Stimulated activated CD4-positive, alpha-beta T cell treated with anti-CD3 and anti-CD28 coated beads, Interleukin-1b, Interleukin-23, amount 100 ng/mL, for 1 hour (primary cell): ENCODE data around the gene WDR90.
A peak's percentile ranks its signal among the peaks of the same experiment; 100 is the strongest.

Experiments
- DNase-seq, 2 donors: peaks; one replicate each; pipeline ENCODE4 v3.0.0-alpha.2; 2020; ENCODE audit warnings: low read depth in 2 of 2

Gene WDR90

DNA sequence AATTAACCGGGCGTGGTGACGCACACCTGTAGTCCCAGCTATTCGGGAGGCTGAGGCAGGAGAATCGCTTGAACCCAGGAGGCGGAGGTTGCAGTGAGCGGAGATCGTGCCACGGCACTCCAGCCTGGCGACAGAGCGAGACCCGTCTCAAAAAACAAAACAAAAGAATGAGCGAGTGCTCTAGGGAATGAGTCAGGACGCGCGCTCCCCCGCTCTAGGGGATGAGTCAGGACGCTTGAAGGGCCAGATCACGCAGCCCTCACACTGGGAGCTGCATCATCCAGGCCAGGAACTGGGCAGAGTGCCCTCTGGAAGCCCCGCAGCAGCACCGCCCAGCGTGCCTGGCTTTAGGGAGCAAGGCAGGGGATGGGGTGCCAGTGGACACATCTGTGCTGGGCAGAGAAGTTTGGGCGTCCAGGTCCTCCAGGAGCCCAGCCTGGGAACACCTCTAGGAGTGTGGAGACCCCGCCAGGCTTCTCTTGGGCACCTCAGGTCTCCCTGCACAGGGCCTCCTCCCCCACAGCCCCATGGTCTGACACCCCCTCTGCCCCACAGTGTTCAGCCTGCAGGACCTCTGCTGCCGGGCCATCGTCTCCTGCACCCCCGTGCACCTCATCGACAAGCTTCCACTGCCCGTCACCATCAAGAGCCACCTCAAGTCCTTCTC, 22.2 kb upstream of the WDR90 start:
- no peak for DNase-seq

DNA sequence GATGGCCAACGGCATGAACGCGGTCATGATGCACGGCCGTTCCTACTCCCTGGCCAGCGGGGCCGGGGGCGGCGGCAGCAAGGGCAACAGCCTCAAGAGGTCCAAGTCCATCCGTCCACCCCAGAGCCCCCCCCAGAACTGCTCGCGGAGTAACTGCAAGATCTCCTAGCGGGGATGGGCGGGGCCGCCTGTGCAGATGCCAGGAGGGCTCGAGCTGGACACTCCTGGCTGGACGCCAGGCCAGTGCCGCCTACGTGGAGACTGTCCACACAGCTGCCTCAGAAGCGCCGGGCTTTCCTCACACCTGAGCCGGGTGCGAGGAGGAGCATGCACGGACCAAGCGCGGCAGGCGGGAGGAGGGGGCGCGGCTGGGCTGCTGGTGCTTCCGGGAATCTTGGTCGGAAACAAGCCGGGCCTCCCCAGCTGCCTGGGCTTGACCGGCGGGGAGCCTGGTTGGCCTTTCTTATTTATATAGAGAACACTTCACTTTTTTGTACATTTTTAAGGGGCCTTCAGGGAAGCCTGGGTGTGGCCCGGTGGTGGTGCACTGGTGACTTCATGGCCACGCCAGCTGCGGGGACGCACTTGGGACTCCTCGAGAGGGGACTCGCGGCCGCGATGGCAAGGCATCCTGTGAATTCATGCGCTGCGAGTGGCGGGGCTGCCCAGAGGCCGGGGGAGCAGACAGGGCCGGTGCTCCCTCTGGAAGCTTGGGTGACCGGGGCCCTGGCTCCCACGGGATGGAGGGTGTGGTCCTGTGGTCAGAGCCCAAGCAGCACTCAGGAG, 21.5 kb upstream of the WDR90 start:
- no peak for DNase-seq

GRCh38 chr16:628321-629061, 20.7 kb upstream of the WDR90 start:
- no peak for DNase-seq

DNA sequence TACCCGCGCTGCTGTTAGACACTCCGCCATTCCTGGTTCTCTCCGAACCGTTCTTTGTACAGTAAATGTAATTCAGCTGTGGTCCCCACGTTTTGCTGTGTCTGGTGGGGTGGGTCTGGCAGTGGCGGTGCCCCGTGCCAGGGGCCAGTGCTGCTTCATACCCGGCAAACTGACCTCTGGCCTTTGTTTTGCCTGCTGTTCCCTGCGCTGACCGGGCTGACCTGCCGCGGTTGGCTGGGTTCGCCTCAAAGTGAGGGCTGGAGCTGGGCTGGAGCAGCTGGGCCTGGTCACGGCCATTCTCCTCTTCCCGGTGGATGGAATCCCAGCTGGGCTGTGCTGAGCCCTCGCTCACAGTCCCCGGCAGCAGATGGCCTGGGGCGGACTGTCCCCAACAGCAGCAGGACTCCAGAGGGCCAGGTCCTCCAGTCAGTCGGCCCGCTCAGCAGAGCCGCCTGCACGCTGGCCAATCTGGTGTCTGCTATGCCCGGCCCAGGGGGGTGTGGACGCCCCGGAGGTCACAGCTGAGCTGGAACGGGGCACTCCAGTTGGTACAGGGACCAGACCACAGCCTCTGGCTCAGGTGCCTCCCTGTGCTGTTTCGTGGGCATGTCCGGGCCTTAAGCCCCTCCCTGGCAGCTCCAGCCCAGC, 19.9 kb upstream of the WDR90 start:
- no peak for DNase-seq

DNA sequence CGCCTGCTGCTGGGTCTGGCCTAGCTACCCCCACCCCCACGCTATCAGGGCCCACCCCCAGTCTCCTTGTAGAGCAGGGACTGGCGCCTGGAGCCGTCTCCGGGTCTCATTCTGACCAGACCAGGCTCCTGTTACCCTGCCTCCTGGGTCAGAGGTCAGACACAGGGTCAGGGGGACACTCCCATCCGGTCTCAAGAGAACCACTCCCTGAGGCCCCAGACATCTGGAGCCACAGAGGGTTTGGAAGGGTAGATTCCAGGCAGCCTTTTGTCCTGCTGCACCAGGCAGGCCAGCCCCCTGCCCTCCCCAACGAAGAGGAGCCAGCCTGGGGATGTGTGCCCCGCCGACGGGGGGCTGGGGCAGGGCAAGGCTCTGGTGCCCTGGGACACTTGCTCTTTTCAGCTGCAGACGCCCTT, 19.3 kb upstream of the WDR90 start:
- DNase-seq, result no peak

GRCh38 chr16:630249-630814, 18.8 kb upstream of the WDR90 start:
- DNase-seq, result no peak

DNA sequence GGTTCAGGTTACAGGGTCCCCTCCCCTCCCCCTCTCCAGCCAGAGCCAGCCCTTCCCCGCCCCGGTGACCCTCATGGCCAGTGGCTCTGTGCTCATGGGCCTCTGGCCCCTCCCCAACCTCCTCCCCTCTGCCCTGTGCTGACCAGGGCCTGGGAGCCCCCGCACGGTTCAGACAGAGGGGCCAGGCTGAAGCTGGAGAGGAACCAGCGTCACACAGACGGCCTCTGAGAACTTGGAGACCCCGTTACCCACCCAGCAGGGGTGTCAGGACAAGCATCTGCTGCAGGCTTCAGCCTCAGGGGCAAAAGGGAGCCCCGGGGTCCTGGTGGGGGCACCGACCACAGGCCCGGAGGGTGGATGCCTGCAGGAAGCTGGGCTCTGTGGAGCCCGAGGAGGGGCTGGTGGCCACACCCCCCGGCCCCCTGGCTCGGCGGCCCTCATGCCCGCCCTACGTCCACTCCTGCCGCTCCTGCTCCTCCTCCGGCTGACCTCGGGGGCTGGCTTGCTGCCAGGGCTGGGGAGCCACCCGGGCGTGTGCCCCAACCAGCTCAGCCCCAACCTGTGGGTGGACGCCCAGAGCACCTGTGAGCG, 18.3 kb upstream of the WDR90 start, which contains the start of gene WFIKKN1:
TSS of gene WFIKKN1 (plus strand) at position 171 of the 591 bp plus-strand sequence. CDS start at position 440, 269 bp downstream.
- no peak for DNase-seq

DNA sequence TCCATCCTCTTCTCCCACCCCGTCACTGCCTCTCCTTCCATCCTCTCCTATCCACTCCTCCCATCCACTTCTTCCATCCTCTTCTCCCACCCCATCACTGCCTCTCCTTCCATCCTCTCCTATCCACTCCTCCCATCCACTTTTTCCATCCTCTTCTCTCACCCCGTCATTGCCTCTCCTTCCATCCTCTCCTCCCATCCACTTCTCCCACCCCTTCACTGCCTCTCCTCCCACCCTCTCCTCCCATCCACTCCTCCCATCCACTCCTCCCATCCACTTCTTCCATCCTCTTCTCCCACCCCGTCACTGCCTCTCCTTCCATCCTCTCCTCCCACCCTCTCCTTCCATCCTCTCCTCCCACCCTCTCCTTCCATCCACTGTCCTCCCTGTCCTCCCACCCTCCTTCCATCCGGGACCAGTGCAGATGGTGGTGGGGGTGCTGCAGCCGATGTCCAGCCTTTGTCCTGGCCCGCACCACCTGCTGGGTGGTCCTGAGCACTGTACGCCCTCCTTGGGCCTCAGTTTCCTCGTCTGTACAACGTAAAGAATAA, 17.3 kb upstream of the WDR90 start:
- DNase-seq, result no peak

DNA sequence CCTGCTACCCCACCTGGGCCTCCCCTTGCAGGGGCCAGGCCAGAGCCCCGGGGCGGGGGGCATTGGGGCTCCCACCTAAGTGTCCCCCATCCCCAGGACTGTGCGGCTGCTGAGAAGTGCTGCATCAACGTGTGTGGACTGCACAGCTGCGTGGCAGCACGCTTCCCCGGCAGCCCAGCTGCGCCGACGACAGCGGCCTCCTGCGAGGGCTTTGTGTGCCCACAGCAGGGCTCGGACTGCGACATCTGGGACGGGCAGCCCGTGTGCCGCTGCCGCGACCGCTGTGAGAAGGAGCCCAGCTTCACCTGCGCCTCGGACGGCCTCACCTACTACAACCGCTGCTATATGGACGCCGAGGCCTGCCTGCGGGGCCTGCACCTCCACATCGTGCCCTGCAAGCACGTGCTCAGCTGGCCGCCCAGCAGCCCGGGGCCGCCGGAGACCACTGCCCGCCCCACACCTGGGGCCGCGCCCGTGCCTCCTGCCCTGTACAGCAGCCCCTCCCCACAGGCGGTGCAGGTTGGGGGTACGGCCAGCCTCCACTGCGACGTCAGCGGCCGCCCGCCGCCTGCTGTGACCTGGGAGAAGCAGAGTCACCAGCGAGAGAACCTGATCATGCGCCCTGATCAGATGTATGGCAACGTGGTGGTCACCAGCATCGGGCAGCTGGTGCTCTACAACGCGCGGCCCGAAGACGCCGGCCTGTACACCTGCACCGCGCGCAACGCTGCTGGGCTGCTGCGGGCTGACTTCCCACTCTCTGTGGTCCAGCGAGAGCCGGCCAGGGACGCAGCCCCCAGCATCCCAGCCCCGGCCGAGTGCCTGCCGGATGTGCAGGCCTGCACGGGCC, 16.5 kb upstream of the WDR90 start:
- DNase-seq, result no peak

- DNase-seq, result no peak
Measured at GRCh38 chr16:633336-634050, 15.7 kb upstream of the WDR90 start.

GRCh38 chr16:634051-634670, 15.0 kb upstream of the WDR90 start:
- no peak for DNase-seq

- DNase-seq, result no peak
Measured at GRCh38 chr16:634996-635395, 14.2 kb upstream of the WDR90 start.

- no peak for DNase-seq
Measured at GRCh38 chr16:635573-636205, 13.5 kb upstream of the WDR90 start.

DNA sequence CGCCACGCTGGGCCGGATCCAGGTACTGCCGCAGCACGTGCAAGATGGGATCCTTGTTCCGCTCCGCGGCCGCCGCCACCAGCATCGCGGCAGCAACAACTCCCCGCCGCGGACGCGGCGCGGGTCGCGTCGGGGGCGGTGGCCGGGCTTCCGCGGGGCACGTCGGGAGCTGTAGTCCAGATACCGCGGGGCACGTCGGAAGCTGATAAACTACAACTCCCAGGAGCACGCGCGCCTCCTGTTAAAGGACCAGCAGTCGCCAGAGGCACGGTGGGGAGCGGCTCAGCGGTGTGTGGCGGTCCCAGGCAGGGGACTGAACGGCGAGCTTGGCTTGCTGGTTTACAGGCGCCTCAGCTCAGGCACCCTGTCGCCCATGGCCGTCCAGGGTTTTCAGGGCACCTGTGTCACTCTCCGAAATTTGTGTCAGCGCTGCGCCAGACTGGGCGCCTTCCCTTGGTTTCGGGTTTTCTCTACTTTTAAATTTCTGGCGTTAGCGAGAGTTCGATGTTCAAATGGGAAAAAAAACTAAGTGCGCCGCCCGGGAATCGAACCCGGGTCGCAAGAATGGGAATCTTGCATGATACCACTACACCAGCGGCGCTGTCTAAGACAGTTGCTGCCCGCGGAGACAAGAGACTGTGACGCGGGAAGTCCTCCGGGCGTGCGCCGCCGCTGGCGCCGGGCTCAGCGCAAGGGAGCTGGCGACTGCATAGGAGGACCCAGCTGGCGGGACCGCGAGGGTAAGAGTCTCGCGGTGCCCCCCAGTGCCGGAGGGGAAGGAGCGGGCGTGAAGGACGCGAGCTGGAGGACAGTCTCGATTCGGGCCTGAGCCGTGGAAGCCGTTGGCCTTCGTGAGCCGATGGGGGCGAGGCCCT, 12.7 kb upstream of the WDR90 start, which contains the start of gene METTL26:
TSS of gene METTL26 (minus strand) at position 100 of the 875 bp plus-strand sequence. CDS start at position 85, 15 bp downstream.
- DNase-seq, result peak; percentile 80 to 89

- peak; percentile 81 to 86 for DNase-seq
Measured at GRCh38 chr16:637081-638018, 11.8 kb upstream of the WDR90 start.

DNA sequence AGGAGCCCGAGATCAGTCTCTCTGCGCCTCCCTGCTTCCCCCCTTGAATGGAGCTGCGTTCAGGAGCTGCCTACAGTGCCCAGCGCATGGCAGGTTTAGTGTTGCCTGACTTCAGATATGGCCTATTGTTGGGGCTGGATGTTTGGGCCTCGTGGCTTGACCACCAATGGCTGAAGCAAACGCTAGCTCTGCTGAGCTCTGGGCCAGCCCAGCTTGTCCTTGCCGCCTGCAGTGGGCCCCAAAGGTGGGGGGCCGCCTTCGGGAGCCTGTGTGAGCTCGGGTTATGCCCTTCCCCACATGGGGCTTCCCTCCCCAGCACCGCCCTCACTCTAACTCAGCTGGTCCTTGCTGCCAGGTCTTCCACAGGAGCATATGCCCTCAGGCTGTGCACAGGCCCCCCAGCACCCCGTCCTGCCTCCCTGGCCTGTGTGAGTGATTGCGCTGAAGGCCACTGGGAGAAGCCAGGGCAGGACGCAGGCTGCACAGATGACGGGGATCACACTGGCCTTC, 11.1 kb upstream of the WDR90 start:
- no peak for DNase-seq
